ENCODE data around the gene GPR4.
A peak's percentile ranks its signal among the peaks of the same experiment; 100 is the strongest.

Gene GPR4

DNA sequence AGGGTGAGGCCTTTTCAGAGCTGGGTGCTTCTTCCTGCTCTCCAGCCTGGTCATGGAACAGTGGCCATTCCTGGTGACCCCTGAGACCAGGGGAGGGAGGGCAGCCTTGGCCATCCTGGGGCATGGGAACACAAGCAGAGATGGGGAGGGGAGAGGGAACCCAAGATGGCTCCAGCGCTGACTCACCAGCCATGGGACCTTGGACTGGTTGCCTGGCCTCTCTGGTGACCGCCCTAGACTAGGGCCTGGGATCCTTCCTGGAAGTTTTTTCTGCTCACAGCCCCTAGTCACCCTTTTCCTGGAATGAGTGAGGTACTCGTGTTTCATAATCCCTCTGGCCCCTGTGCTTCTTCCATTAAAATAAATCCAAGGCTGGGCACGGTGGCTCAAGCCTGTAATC, 14.1 kb downstream of the GPR4 start:
- no peak for DNase-seq

GRCh38 chr19:45585158-45585577, 16.8 kb downstream of the GPR4 start:
- no peak for DNase-seq

DNA sequence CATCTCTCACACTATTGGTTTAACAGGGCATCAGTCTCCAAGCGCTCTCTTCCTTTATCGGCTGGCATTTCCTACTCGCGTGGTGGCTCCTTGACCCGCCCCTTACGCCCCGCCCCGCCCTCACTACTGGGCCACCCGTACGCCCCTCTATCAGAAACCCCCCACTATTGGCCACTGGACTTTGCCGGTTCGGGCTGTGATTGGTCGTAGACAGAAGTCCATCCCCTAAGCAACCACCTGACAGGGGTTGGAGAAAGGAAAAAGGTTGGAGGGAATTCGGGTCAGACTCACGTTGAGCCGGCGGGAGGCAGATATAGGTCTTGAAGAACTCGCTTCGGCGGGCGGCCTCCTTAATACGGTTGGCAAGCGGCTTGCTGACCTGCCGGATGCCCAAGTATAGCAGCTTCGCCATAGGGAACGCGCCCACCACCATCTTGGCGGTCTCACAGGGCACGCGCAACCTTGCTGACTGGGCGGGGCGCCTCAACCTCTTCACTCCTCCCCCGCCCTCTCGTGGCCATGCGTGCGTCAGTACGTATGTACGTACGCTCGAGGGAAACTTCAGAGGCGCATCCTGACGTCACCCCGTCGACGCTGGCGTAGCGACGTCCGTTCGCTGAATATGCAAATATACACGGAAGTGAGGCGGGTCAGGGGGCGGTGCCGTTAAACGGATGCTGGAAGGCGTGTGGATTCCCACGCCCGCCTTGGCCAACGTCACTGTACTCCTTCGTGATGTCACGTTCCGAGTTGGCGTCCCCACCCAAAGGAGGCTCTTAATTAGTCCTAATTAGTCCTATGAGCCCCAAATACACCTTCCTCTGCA, 17.5 kb downstream of the GPR4 start, which contains the start of gene OPA3:
Gene OPA3 (minus strand): TSS at position 471 of the 826 bp plus-strand sequence. CDS start 38 bp downstream, at position 433.
- peak; percentile 93 to 98 (median 98) for DNase-seq

- DNase-seq, result no peak
Observed at GRCh38 chr19:45581576-45581975, 20.4 kb downstream of the GPR4 start.

- DNase-seq, result no peak
Observed at GRCh38 chr19:45578861-45579260, 23.2 kb downstream of the GPR4 start.

GRCh38 chr19:45577111-45577905, 24.7 kb downstream of the GPR4 start:
- no peak for DNase-seq

DNA sequence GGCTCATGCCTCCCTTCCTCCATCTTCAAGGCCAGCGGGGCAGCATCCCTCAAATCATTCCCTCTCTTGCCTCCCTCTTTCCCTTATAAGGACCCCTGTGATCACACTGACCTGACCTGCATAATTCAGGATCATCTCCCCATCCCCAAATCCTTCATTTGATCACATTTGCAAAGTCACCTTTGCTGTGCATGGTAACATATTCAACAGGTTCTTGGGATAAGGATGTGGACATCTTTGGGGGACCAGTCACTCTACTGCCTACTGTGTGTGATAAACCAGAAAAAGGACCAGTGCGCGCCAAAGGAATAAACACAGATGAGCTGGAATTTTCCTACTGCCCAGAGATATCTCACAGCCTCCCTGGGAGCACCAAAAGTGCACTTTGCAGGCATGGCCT, 25.3 kb downstream of the GPR4 start:
- DNase-seq, result no peak

GRCh38 chr19:45575216-45575615, 26.8 kb downstream of the GPR4 start:
- no peak for DNase-seq

GRCh38 chr19:45574526-45574925, 27.5 kb downstream of the GPR4 start:
- DNase-seq, result no peak

GRCh38 chr19:45571457-45572220, 30.4 kb downstream of the GPR4 start:
- DNase-seq, result no peak

DNA sequence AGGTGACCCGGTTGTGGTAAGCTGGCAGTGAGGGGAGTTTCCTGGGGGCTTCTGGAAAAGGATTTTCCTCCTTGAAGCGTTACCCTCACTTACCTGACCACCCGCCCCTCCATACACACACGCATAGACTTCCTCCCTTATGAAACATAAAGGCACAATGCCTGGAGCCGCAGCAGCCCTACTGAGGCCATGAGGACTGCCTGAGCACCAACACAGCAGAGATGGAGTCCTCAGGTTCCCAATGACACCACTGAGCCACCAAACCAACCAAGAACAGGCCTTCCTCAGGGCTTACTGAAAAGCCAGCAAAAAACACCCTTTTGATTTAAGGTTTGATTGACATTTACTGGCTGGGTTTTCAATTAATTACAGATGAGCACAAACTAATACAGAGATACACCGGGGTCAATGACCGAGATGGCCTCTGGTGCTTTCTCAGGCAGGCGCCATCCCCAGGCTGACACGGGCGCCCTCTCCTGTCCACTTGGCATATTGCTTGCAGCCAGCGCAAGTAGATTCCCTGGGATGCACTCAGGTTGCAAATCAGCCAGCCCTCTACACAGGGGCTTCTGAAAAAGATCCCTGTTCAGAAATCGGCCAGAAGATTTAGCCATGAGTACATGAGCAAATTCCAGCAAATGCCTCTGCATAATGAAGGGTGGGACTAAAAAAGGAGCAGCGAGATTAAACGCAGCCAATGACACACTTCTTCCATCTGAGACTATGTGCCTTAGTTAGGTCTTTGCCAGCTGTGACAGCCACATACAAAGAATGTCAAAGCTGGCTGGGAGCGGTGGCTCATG, 32.2 kb downstream of the GPR4 start:
- peak in 2 of 4 experiments; percentile 11 to 28 for DNase-seq

- DNase-seq, result no peak
Observed at GRCh38 chr19:45568732-45569131, 33.3 kb downstream of the GPR4 start.

DNA sequence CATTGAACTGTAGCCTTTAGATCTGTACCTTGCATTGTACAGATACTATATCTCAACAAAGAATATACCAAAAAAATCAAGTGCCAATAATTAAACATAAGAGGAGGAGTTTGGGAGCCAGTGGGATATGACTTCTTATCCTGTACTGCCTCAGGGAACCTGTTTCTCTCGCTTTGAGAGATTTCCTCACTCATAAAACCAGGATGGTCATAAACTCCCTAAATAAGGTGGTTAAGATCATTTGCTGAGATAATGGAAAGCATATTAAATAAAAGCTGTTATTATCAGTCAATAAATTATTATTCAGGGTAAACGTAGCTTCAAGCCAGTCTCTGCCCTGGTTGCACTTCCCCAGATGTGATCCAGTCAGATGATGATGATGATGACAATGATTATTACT, 34.4 kb downstream of the GPR4 start:
- DNase-seq, result no peak

- DNase-seq, result no peak
Observed at GRCh38 chr19:45564131-45564780, 37.8 kb downstream of the GPR4 start.

DNA sequence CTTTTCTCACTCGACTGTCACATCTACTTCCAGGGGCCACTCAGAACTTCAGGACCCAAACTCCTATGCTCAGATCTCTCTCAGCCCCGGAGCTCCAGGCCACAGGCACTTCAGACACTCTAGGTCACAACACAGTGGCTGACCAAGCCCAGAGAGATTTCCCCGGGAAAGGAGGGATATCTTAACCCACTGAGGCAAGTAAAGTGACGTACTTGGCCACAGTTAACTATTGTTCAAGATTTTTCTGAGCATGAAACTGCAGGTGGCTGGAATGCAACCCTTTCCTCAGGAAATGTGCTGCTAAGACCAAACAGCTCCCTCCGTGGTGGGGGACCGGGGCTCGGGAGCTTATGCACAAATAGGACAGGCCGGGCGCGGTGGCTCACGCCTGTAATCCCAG, 41.3 kb downstream of the GPR4 start:
- DNase-seq, result no peak

- DNase-seq, result no peak
Observed at GRCh38 chr19:45560038-45560437, 42.0 kb downstream of the GPR4 start.

DNA sequence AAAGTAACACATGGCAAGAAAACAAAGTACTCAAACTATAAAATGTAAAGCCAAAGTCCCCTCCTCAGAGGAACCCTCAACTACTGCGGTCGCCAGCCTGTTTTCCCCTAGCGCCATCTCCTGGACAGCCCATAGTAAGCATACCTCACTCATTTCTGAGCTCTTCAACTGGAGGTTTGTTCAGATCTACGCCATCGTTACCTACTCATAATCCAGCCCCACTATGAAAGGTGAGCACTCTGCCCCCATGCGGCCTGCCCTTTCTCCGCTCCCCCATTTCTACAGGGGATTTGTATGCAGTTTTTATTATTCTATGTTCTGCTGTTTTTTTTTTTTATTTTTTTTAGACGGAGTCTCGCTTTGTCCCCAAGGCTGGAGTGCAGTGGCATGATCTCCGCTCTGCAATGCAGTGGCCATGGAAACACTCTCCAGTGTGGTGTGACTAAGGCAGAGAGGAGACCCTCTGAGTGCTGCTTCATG, 43.6 kb downstream of the GPR4 start:
- peak in 3 of 4 experiments; percentile 23 to 47 (median 35) for DNase-seq

GRCh38 chr19:45556835-45557234, 45.2 kb downstream of the GPR4 start:
- no peak for DNase-seq

DNA sequence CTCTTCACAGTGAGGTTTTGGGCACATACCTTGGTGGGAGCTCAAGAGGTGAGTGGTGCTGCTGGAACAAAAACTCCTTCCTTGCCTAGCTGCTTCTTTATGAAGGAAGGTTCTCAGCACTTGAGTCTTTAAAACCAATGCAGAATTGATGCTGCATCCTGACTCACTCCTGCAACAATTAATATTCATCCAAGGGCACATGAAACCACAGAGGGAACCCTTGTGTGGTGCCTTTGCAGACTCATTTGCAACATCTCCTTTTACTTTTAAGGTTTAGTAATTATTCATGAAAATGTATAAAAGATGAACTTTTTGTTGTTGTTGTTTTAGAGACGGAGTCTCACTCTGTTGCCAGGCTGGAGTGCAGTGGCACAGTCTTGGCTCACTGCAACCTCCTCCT, 47.5 kb downstream of the GPR4 start:
- DNase-seq, result no peak

DNA sequence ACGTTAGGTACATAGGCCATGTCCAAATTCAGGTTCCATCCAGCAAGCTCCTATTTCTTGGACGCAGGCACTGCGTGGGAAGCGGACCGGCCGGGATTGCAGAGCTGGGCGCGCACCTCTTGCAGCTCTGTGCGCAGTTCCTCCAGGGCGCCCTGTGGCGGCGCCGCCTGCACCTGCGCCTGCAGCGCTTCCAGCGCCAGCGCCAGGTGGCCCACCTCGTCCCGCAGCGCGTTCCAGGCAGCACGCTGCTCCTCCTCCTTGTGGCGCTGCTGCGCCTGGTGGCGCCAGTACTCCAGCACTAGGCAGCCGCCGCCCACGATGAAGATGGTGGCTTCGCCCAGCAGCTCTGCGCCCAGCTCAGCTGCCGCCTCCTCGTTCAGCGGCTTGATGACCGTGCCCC, 48.5 kb downstream of the GPR4 start:
- no peak for DNase-seq

DNA sequence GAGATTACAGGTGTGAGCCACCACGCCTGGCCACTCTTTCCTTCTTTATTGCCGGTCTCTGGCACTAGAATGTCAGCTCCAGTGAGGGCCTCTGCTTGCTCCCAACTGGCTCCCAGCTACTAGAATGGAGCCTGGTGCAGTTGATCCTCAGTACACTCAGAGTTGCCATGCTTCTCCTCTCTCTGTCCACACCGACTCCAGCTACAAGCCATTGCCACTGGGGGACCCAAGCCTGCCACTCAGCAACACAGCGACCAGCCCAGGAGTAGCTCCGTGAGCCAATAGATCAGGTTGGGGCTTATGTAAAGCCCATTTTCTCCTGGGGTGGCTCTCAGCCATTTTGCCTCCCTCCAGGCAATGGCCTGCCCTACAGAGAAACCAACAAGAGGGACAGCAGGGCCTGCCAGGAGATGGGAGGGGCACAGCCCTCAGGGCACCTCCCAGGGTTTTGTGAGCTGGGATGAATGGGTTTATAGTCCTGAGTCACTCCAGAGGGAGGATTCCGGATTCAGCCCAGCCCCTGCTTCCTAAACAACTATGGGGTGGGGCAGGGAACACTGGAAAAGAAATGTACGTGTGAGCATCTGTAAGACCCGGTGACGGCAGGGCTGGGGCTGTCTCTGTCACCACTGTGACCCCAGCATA, 53.9 kb downstream of the GPR4 start:
- no peak for DNase-seq

All from activated CD4-positive, CD25-positive, alpha-beta regulatory T cell (primary cell).